ENCODE data around the gene LYRM4. TPM values are rescaled to one million over a fixed set of nuclear protein-coding genes. Genes with fewer than 3 reads are reported as not detected.

Gene LYRM4
- total RNA-seq, 3 donors from 2014 or later, result 49.2 to 50.6 (median 50.0) TPM

GRCh38 chr6:5153186-5153585, 107.6 kb downstream of the LYRM4 start:
- Mint-ChIP-seq H3K9me3 (no peaks in the 10 kb centered on the region), H3K4me3 (no peak overlapping the region), H3K27me3 (ENCODE audit: low read depth) (no peaks in the 10 kb centered on the region), H3K36me3 (ENCODE audit: insufficient read depth) (no peaks in the 10 kb centered on the region), H3K4me1 (ENCODE audit: low read depth) (no peaks in the 10 kb centered on the region)
- DNase-seq (no peak), ATAC-seq (no peak)

GRCh38 chr6:5152460-5152859, 108.3 kb downstream of the LYRM4 start:
- Mint-ChIP-seq H3K27me3 (ENCODE audit: low read depth) (no peaks in the 10 kb centered on the region), H3K4me3 (no peak overlapping the region), H3K4me1 (ENCODE audit: low read depth) (no peaks in the 10 kb centered on the region), H3K36me3 (ENCODE audit: insufficient read depth) (no peaks in the 10 kb centered on the region), H3K9me3 (no peaks in the 10 kb centered on the region)
- no peak for DNase-seq
- ATAC-seq, result no peak

GRCh38 chr6:5151955-5152401, 108.8 kb downstream of the LYRM4 start:
- no peak for ATAC-seq

GRCh38 chr6:5151360-5151954, 109.3 kb downstream of the LYRM4 start:
- Mint-ChIP-seq H3K27me3 (ENCODE audit: low read depth) (no peaks in the 10 kb centered on the region), H3K36me3 (ENCODE audit: insufficient read depth) (no peaks in the 10 kb centered on the region), H3K9me3 (no peaks in the 10 kb centered on the region), H3K4me3 (no peak overlapping the region), H3K4me1 (ENCODE audit: low read depth) (no peaks in the 10 kb centered on the region)
- DNase-seq (no peak), ATAC-seq (no peak)

More at GRCh38 chr6:5151955-5152401, 108.8 kb downstream of the LYRM4 start:
- Mint-ChIP-seq H3K36me3 (ENCODE audit: insufficient read depth) (no peaks in the 10 kb centered on the region), H3K27me3 (ENCODE audit: low read depth) (no peaks in the 10 kb centered on the region), H3K9me3 (no peaks in the 10 kb centered on the region), H3K4me1 (ENCODE audit: low read depth) (no peaks in the 10 kb centered on the region), H3K4me3 (no peak overlapping the region)
- DNase-seq, result no peak

GRCh38 chr6:5150551-5151075, 110.1 kb downstream of the LYRM4 start:
- no peak overlapping the region for H3K4me3 Mint-ChIP-seq
- H3K9me3 Mint-ChIP-seq, result no peaks in the 10 kb centered on the region
- DNase-seq (no peak), ATAC-seq (no peak)
- no peaks in the 10 kb centered on the region for H3K4me1 Mint-ChIP-seq (ENCODE audit: low read depth)
- no peaks in the 10 kb centered on the region for H3K36me3 Mint-ChIP-seq (ENCODE audit: insufficient read depth)
- no peaks in the 10 kb centered on the region for H3K27me3 Mint-ChIP-seq (ENCODE audit: low read depth)

GRCh38 chr6:5149891-5150290, 110.9 kb downstream of the LYRM4 start:
- DNase-seq (no peak), ATAC-seq (no peak)
- Mint-ChIP-seq H3K4me1 (ENCODE audit: low read depth) (no peaks in the 10 kb centered on the region), H3K9me3 (no peaks in the 10 kb centered on the region), H3K4me3 (no peak overlapping the region), H3K27me3 (ENCODE audit: low read depth) (no peaks in the 10 kb centered on the region), H3K36me3 (ENCODE audit: insufficient read depth) (no peaks in the 10 kb centered on the region)

GRCh38 chr6:5149159-5149704, 111.5 kb downstream of the LYRM4 start:
- ATAC-seq, result no peak
- no peaks in the 10 kb centered on the region for H3K4me1 Mint-ChIP-seq (ENCODE audit: low read depth)
- no peaks in the 10 kb centered on the region for H3K36me3 Mint-ChIP-seq (ENCODE audit: insufficient read depth)
- no peaks in the 10 kb centered on the region for H3K27me3 Mint-ChIP-seq (ENCODE audit: low read depth)
- no peaks in the 10 kb centered on the region for H3K9me3 Mint-ChIP-seq
- H3K4me3 Mint-ChIP-seq, result no peak overlapping the region
- DNase-seq, result no peak

- Mint-ChIP-seq H3K27me3 (ENCODE audit: low read depth) (no peaks in the 10 kb centered on the region), H3K4me1 (ENCODE audit: low read depth) (peaks cover 2% of the 10 kb centered on the region)
Observed at GRCh38 chr6:5146398-5146797, 114.4 kb downstream of the LYRM4 start.

GRCh38 chr6:5143634-5144311, 117.0 kb downstream of the LYRM4 start:
- H3K27me3 Mint-ChIP-seq (ENCODE audit: low read depth), result no peaks in the 10 kb centered on the region
- peaks cover 2% of the 10 kb centered on the region for H3K4me1 Mint-ChIP-seq (ENCODE audit: low read depth)
- H3K36me3 Mint-ChIP-seq (ENCODE audit: insufficient read depth), result no peaks in the 10 kb centered on the region
- no peaks in the 10 kb centered on the region for H3K9me3 Mint-ChIP-seq
- no peak overlapping the region for H3K4me3 Mint-ChIP-seq
- DNase-seq, result peak; percentile 84
- peak; percentile 71 to 79 for ATAC-seq

More at GRCh38 chr6:5146398-5146797, 114.4 kb downstream of the LYRM4 start:
- no peaks in the 10 kb centered on the region for H3K9me3 Mint-ChIP-seq
- DNase-seq (no peak), ATAC-seq (no peak)
- no peaks in the 10 kb centered on the region for H3K36me3 Mint-ChIP-seq (ENCODE audit: insufficient read depth)
- H3K4me3 Mint-ChIP-seq, result no peak overlapping the region

- Mint-ChIP-seq H3K4me3 (no peak overlapping the region), H3K9me3 (no peaks in the 10 kb centered on the region), H3K36me3 (ENCODE audit: insufficient read depth) (no peaks in the 10 kb centered on the region), H3K4me1 (ENCODE audit: low read depth) (peaks cover 2% of the 10 kb centered on the region), H3K27me3 (ENCODE audit: low read depth) (no peaks in the 10 kb centered on the region)
- ATAC-seq, result no peak
- DNase-seq, result no peak
Observed at GRCh38 chr6:5142915-5143314, 117.8 kb downstream of the LYRM4 start.

GRCh38 chr6:5142131-5142530, 118.6 kb downstream of the LYRM4 start:
- no peaks in the 10 kb centered on the region for H3K9me3 Mint-ChIP-seq
- H3K4me3 Mint-ChIP-seq, result no peak overlapping the region
- DNase-seq, result no peak
- no peak for ATAC-seq
- H3K4me1 Mint-ChIP-seq (ENCODE audit: low read depth), result peaks cover 2% of the 10 kb centered on the region
- H3K36me3 Mint-ChIP-seq (ENCODE audit: insufficient read depth), result no peaks in the 10 kb centered on the region
- no peaks in the 10 kb centered on the region for H3K27me3 Mint-ChIP-seq (ENCODE audit: low read depth)

- Mint-ChIP-seq H3K4me3 (no peak overlapping the region), H3K9me3 (no peaks in the 10 kb centered on the region), H3K36me3 (ENCODE audit: insufficient read depth) (no peaks in the 10 kb centered on the region), H3K27me3 (ENCODE audit: low read depth) (no peaks in the 10 kb centered on the region), H3K4me1 (ENCODE audit: low read depth) (peaks cover 2% of the 10 kb centered on the region)
- DNase-seq (no peak), ATAC-seq (no peak)
Observed at GRCh38 chr6:5141046-5141445, 119.7 kb downstream of the LYRM4 start.

GRCh38 chr6:5139828-5140771, 120.7 kb downstream of the LYRM4 start:
- no peak for ATAC-seq
- H3K36me3 Mint-ChIP-seq (ENCODE audit: insufficient read depth), result peaks cover 3% of the 10 kb centered on the region
- DNase-seq, result no peak

More at GRCh38 chr6:5139828-5140771, 120.7 kb downstream of the LYRM4 start:
- Mint-ChIP-seq H3K4me3 (no peak overlapping the region), H3K4me1 (ENCODE audit: low read depth) (peaks cover 2% of the 10 kb centered on the region), H3K27me3 (ENCODE audit: low read depth) (no peaks in the 10 kb centered on the region), H3K9me3 (no peaks in the 10 kb centered on the region)
